IPS DF 6.9 (cell line): ENCODE measurements around the gene GNAO1.

ENCODE experiments used
- DNase-seq: peaks from one replicate; pipeline ENCODE4 v3.0.0-alpha.2; 2013; ENCODE audit warnings: low read depth, low spot score
- H3K27ac ChIP-seq: one replicate; pipeline ENCODE4 v1.5.1; 2013; ENCODE audit warnings: low read length, control low read depth
- H3K27me3 ChIP-seq: 2 replicates; pipeline ENCODE4 v1.6.1; 2013; ENCODE audit warnings: mild to moderate bottlenecking, low read length; ENCODE audit not compliant: control insufficient read depth, insufficient read depth
- H3K36me3 ChIP-seq: 2 replicates; pipeline ENCODE4 v1.6.1; 2013; ENCODE audit warnings: low read length; ENCODE audit not compliant: control insufficient read depth, insufficient read depth
- H3K4me1 ChIP-seq: 2 replicates; pipeline ENCODE4 v1.6.1; 2013; ENCODE audit warnings: low read length; ENCODE audit not compliant: control insufficient read depth, insufficient read depth
- H3K4me3 ChIP-seq: 2 replicates; pipeline ENCODE4 v1.5.1; 2013; ENCODE audit warnings: mild to moderate bottlenecking, low read length
- H3K9me3 ChIP-seq: 2 replicates; pipeline ENCODE4 v1.6.1; 2013; ENCODE audit warnings: low read length, inconsistent platforms; ENCODE audit not compliant: control insufficient read depth, insufficient read depth
- WGBS: extraction: QIAGEN DNeasy Blood & Tissue Kit; methylation state at CpG from one replicate; pipeline ENCODE4 v1.1.7; 2013; ENCODE audit warnings: mixed read lengths, missing lambda C conversion rate; ENCODE audit not compliant: insufficient read length, insufficient coverage; 5-methylcytosine and 5-hydroxymethylcytosine counted together

Gene GNAO1

DNA sequence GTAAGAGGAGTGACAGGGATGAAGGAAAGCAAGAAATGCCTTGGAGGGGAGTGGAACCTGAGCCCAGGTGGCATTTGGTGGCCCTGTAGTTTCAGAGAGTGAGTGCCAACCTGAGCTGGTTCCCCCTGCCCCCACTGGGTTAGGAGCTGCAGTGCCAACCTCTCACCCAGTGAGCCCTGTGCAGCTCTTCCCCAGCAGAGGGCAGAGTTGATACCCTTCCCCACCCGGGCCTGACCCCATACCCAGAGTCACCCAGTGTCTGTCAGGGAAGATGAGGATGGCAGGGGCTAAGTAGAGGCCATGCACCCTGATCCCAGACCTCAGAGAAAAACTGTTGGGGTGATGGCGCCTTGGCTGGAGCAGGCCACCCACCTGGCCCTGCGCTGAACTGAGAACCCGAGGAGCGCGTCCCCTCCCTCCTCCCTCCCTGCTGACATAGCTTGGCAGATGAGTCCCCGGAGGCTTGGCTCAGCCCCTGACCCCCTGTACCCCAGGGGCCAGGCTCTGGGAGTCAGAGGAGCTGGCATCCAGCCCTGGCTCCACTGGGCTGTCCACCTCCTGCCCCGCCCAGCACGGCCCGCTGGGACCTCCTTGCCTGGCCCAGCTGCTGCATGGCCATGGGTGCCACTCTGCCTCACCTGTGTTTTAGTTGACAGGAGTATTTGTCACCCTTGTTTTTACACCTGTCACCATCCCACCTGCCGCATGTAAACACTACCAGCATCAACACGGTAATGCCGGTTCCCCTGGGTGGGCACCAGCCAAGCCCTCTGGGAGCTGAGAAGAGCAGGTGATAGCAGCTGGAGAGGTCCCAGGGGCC, 120.1 kb downstream of the GNAO1 start:
- DNase-seq = no peak
- H3K27me3 ChIP-seq = no peaks in the 10 kb centered on the region
- no peaks in the 10 kb centered on the region for H3K36me3 ChIP-seq
- no peaks in the 10 kb centered on the region for H3K4me1 ChIP-seq
- no peaks in the 10 kb centered on the region for H3K9me3 ChIP-seq
- H3K27ac ChIP-seq = no peak overlapping the region
- no peak overlapping the region for H3K4me3 ChIP-seq
- no CpG with 5 or more reads among the region's 13 CpGs for WGBS

DNA sequence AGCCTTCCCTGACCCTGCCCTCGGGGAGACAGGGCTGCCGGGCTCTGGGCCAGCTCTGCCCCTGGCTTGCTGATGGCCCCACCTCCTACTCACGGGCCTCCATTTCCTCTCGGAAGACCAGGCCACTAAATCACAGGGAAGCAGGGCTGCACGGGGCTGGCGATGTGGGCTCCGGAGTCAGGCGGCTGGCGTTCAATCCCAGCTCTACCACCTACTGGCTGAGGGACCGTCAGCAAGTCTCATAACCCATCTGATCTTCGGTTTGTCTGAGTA, 120.7 kb downstream of the GNAO1 start:
- H3K27ac ChIP-seq = no peak overlapping the region
- no peak overlapping the region for H3K4me3 ChIP-seq
- DNase-seq = no peak
- no peaks in the 10 kb centered on the region for H3K36me3 ChIP-seq
- no peaks in the 10 kb centered on the region for H3K27me3 ChIP-seq
- H3K9me3 ChIP-seq = no peaks in the 10 kb centered on the region
- H3K4me1 ChIP-seq = no peaks in the 10 kb centered on the region
- WGBS = no CpG with 5 or more reads among the region's 11 CpGs

DNA sequence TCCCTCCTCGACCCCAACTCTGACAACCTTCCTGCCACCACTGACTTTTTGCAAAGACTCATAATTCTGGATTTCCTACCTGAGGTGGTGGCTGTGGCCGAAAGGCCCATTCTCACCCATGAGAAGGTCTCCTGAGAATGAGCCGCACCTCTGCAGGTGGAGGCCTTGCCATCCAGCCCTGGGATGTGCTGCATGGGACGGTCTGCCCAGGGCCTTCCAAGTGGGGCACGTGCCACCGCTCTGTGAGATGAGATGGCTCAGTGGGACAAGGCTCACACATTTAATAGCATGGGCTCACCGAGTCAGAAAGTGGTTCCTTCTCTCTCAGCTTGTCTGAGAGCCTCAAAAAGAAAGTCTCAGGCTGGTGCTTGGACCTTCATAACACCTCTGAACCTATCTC, 121.3 kb downstream of the GNAO1 start:
- Histone ChIP-seq H3K27ac (no peak overlapping the region), H3K27me3 (no peaks in the 10 kb centered on the region), H3K4me1 (no peaks in the 10 kb centered on the region), H3K36me3 (no peaks in the 10 kb centered on the region), H3K9me3 (no peaks in the 10 kb centered on the region), H3K4me3 (no peak overlapping the region)
- WGBS = no CpG with 5 or more reads among the region's 7 CpGs
- no peak for DNase-seq

DNA sequence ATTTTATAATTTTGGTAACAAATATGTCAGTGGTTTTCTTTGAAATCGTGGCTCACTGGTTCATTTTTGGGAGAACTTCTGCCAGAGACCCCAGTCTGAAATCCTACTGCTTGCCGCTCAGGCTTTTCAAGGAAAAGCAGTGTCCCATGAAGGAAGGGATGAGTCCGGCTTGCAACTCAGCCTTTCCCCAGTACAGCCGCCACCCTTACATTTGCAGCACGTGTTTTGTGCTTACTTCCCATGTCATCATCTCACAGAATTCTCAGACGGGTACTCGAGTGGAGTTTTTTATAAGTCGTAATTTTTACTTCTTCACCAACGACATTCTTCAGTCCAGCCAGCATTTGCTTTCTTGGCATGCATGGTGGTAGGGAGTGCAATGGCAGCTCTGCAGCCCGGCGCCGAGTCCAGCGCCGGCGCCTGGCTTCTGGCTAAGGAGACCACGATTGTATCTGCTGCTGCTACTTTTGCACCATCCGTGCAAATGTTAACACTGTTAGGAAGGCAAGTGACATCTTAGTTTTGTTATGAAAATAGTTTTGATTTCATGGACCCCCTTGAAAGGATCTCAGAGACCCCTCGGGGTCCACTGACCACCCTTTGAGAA, 123.1 kb downstream of the GNAO1 start:
- H3K4me3 ChIP-seq = no peak overlapping the region
- no peaks in the 10 kb centered on the region for H3K4me1 ChIP-seq
- no peaks in the 10 kb centered on the region for H3K27me3 ChIP-seq
- no peaks in the 10 kb centered on the region for H3K36me3 ChIP-seq
- no peak overlapping the region for H3K27ac ChIP-seq
- no CpG with 5 or more reads among the region's 18 CpGs for WGBS
- no peaks in the 10 kb centered on the region for H3K9me3 ChIP-seq
- DNase-seq = no peak

DNA sequence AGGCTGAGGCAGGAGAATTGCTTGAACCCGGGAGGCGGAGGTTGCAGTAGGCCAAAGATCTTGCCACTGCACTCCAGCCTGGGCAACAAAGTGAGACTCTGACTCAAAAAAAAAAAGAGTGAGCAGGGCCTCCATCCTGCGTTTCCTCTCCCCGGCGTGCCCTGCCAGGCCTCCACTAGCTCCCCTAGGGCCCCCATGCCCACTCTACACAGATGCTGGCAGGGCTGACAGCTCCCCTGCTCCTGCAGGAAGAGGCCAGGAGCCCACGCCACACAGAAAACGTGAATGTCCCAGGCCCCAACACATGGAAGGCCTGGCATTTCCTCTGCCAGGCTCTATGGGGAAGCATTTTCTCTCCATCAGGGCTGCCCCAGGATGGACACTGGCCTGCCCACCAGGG, 124.7 kb downstream of the GNAO1 start:
- no CpG with 5 or more reads among the region's 7 CpGs for WGBS

DNA sequence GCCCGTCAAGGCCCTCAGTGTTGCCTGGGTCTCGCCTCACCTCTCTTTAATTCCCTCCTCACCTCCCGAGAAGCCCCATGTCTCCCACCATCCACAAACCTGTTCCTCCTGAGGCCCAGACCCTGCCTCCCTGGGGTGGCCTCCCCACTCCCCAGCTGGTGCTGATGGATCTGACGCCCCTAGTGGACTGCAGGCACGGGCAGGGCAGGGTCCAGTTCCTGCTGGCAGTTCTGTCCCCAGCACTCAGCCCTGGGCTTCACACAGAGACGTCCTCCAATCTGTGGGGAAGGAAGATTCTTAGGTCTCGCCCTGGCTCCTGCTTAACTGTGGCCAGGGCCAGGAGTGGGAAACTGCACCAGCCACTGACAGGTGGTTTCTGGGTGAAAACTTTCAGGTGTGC, 125.3 kb downstream of the GNAO1 start:
- Histone ChIP-seq H3K4me3 (no peak overlapping the region), H3K9me3 (no peaks in the 10 kb centered on the region), H3K4me1 (no peaks in the 10 kb centered on the region), H3K36me3 (no peaks in the 10 kb centered on the region), H3K27ac (no peak overlapping the region), H3K27me3 (no peaks in the 10 kb centered on the region)
- DNase-seq = no peak
- WGBS = no CpG with 5 or more reads among the region's 7 CpGs

More for the DNA sequence above, 124.7 kb downstream of the GNAO1 start:
- Histone ChIP-seq H3K4me1 (no peaks in the 10 kb centered on the region), H3K27me3 (no peaks in the 10 kb centered on the region), H3K27ac (no peak overlapping the region), H3K4me3 (no peak overlapping the region), H3K9me3 (no peaks in the 10 kb centered on the region), H3K36me3 (no peaks in the 10 kb centered on the region)
- no peak for DNase-seq

DNA sequence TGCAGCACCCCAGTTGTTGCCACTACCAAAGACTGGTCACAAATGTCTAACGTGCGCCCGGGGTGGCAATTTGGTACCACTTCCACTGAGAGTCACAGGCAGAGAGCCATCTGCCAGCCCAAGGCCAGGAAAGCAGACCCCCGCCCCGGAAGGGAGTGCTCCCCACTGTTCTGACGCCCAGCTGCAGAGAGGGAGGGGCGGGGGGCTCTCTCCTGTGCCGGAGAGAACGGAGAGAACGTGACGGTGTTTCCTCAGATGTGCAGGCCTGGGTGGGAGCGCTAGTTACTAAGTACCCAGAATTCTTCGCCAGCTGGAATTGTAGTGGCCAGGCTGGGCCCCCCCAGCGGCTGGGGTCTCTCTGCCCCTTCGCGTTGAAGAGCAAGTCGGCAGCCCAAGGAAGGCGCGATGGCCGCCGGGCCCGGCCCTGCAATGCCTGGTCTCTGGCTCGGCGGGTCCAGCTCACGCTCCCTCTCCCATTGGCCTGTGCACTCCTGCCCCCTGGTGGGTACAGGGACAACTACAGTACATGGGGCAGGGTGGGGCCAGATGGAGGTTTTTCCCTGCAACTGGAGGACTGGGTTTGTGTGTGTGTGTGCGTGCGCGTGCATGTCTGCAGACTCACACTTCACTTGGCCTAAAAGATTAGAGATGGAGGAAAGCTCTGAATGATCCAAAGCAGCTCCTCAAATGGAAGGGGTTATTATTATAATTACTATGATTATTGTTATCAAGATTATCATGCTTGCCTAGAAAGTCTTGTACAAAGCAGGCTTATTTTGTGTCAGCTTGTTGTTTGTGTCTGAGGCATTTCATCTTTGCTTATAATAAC, 126.9 kb downstream of the GNAO1 start:
- DNase-seq = peak; percentile 43
- no CpG with 5 or more reads among the region's 28 CpGs for WGBS
- no peak overlapping the region for H3K4me3 ChIP-seq

DNA sequence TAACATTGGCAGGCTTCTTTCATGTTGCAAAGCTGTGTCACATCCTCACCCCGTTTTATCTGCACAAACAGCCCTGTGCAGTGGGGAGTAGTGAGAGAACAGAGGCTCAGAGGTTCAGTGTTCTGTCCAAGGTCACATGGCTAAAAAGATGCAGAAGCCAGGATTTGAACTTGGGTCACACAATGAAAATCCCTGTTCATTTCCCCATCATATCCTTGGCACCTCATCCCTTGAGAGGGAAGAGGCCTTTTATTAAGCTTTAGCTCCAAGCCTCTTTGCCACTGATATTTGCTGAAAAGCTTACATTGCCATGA, 127.5 kb downstream of the GNAO1 start:
- no CpG with 5 or more reads among the region's 1 CpG for WGBS

More for the DNA sequence above, 126.9 kb downstream of the GNAO1 start:
- Histone ChIP-seq H3K36me3 (no peaks in the 10 kb centered on the region), H3K27me3 (no peaks in the 10 kb centered on the region), H3K4me1 (no peaks in the 10 kb centered on the region), H3K27ac (no peak overlapping the region), H3K9me3 (no peaks in the 10 kb centered on the region)

DNA sequence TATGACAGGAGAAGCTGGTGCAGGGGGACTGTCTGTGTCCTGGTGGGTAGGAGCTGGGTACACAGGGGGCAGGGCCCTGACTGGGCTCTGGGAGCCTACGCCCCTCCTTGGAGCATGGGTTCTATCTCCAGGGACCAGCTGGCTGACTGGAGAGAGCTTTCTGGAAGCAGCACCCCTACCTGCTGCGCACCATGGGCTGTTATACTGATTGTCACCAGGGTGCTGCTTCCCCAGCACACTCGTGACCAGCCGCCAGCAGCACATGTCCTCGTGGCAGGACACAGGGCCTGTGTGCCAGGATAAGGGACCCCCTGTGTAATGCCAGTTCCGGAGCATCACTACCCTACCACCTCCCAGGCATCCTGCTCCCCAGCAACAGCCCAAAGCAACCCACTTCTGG, 128.1 kb downstream of the GNAO1 start:
- WGBS = no CpG with 5 or more reads among the region's 6 CpGs
- DNase-seq = no peak
- H3K27me3 ChIP-seq = no peaks in the 10 kb centered on the region
- no peak overlapping the region for H3K27ac ChIP-seq
- H3K4me3 ChIP-seq = no peak overlapping the region
- no peaks in the 10 kb centered on the region for H3K4me1 ChIP-seq
- no peaks in the 10 kb centered on the region for H3K9me3 ChIP-seq
- no peaks in the 10 kb centered on the region for H3K36me3 ChIP-seq

More for the DNA sequence above, 127.5 kb downstream of the GNAO1 start:
- H3K36me3 ChIP-seq = no peaks in the 10 kb centered on the region
- H3K4me1 ChIP-seq = no peaks in the 10 kb centered on the region
- no peak overlapping the region for H3K4me3 ChIP-seq
- H3K27me3 ChIP-seq = no peaks in the 10 kb centered on the region
- no peak for DNase-seq
- H3K9me3 ChIP-seq = no peaks in the 10 kb centered on the region
- H3K27ac ChIP-seq = no peak overlapping the region

DNA sequence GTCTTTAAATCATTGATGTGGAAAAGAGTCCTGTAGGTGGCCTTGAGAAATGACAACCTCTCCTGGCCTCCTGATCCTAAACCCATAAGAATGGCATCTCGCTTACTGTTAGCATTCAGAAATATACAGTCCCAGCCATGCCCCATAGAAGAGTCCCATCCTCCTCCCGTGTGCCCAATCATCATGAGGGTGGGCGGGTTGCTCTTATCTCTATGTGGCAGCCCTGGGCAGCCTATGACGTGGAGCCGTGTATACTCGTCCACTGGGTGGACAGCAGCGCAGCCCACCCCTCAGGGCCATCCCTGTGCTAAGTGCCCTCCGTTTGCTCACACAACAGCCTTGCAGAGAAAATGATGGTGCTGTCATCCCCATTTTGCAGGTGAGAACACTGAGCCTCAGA, 128.8 kb downstream of the GNAO1 start:
- no peaks in the 10 kb centered on the region for H3K9me3 ChIP-seq
- H3K27ac ChIP-seq = no peak overlapping the region
- H3K4me3 ChIP-seq = no peak overlapping the region
- no CpG with 5 or more reads among the region's 8 CpGs for WGBS
- no peaks in the 10 kb centered on the region for H3K36me3 ChIP-seq
- H3K4me1 ChIP-seq = no peaks in the 10 kb centered on the region
- no peak for DNase-seq
- no peaks in the 10 kb centered on the region for H3K27me3 ChIP-seq
